MCF 10A (cell line): ENCODE measurements around the gene FOSL1. TPM values are rescaled to one million over a fixed set of nuclear protein-coding genes. Genes with fewer than 3 reads are reported as not detected.

ENCODE experiments used
- BruUV-seq: library from RNA; stranded (reverse); fragments of 400-500 nt; replicated peaks from 2 replicates; lab custom pipeline; 2021; lab: Mats Ljungman, UMichigan
- CTCF ChIA-PET: fragments of 300-600 bp; sonication (Branson Sonifier 250); formaldehyde crosslinking; extraction: SDS; loops from one replicate; lab custom pipeline; 2021; ENCODE audit warnings: antibody characterized with exemption, inconsistent platforms; lab: Yijun Ruan, JAX
- POLR2A ChIA-PET: fragments of 300-600, 350-650 bp; sonication (Branson Sonifier 250); formaldehyde crosslinking; extraction: SDS; loops from one replicate; lab custom pipeline; 2020; ENCODE audit warnings: antibody characterized with exemption, inconsistent platforms; lab: Yijun Ruan, JAX
- DNase-seq: peaks from one replicate; pipeline ENCODE4 v3.0.0-alpha.2; 2018; ENCODE audit not compliant: unreplicated experiment
- H3K27ac Mint-ChIP-seq: one replicate; pipeline ENCODE4 v1.8.0; 2022; ENCODE audit warnings: mild to moderate bottlenecking, low read depth, mixed read lengths; ENCODE audit not compliant: unreplicated experiment
- H3K27me3 Mint-ChIP-seq: one replicate; pipeline ENCODE4 v1.8.0; 2022; ENCODE audit warnings: mixed read lengths; ENCODE audit not compliant: insufficient read depth, unreplicated experiment
- H3K36me3 Mint-ChIP-seq: one replicate; pipeline ENCODE4 v1.8.0; 2022; ENCODE audit warnings: mild to moderate bottlenecking, moderate library complexity, mixed read lengths; ENCODE audit not compliant: insufficient read depth, unreplicated experiment
- H3K4me1 Mint-ChIP-seq: one replicate; pipeline ENCODE4 v1.8.0; 2022; ENCODE audit warnings: mixed read lengths; ENCODE audit not compliant: insufficient read depth, unreplicated experiment
- H3K4me3 Mint-ChIP-seq: one replicate; pipeline ENCODE4 v1.8.0; 2022; ENCODE audit warnings: mild to moderate bottlenecking, moderate library complexity, mixed read lengths; ENCODE audit not compliant: unreplicated experiment
- H3K9me3 Mint-ChIP-seq: one replicate; pipeline ENCODE4 v1.8.0; 2022; ENCODE audit warnings: mixed read lengths; ENCODE audit not compliant: unreplicated experiment
- CTCF ChIP-seq: fragments of 200-600 bp; IDR thresholded peaks from one replicate; pipeline ENCODE4 v1.8.0; 2022; ENCODE audit warnings: antibody characterized with exemption, mild to moderate bottlenecking; ENCODE audit not compliant: unreplicated experiment
- intact Hi-C: fragments of 100-400 bp; cut with micrococcal nuclease; formaldehyde crosslinking; loops from 2 replicates; pipeline ENCODE4 v1.14.1; 2022
- total RNA-seq: library from RNA; stranded (reverse); gene quantifications from 2 replicates; pipeline ENCODE4 v1.2.3, GENCODE V29; 2022

Gene FOSL1
- total RNA-seq, 1 experiment from 2014 or later: 124 TPM

GRCh38 chr11:65853246-65853979 is 46.8 kb downstream of the FOSL1 start:
- CTCF ChIA-PET: interaction anchor here (0.5 to 2.3 kb wide), 4 partner anchors 25 to 109 kb away, joined by 3 to 7 read pairs (median 3); no protein-coding TSS in a partner anchor
- no peak for TF ChIP-seq CTCF
- BruUV-seq: no TSS peak
- H3K4me3 Mint-ChIP-seq: no peak overlapping the region
- no peak overlapping the region for H3K27ac Mint-ChIP-seq
- peaks cover 10% of the 10 kb centered on the region for H3K4me1 Mint-ChIP-seq
- intact Hi-C loops: no loop called here
- H3K27me3 Mint-ChIP-seq: no peaks in the 10 kb centered on the region
- H3K36me3 Mint-ChIP-seq: peaks cover 56% of the 10 kb centered on the region
- no peaks in the 10 kb centered on the region for H3K9me3 Mint-ChIP-seq
- POLR2A ChIA-PET: interaction anchor here (0.5 to 1.1 kb wide), 4 partner anchors 35 to 938 kb away, joined by 3 to 4 read pairs (median 3); partner anchors contain the start of genes FIBP and KAT5
- DNase-seq: no peak

GRCh38 chr11:65852508-65853245 is 47.5 kb downstream of the FOSL1 start:
- no TSS peak for BruUV-seq
- peaks cover 51% of the 10 kb centered on the region for H3K36me3 Mint-ChIP-seq

GRCh38 chr11:65851811-65852507 is 48.2 kb downstream of the FOSL1 start:
- H3K27ac Mint-ChIP-seq: peak overlapping the region; percentile 19
- intact Hi-C loops: no loop called here

More at GRCh38 chr11:65852508-65853245, 47.5 kb downstream of the FOSL1 start:
- CTCF ChIA-PET: interaction anchor here (0.5 to 2.3 kb wide), 6 partner anchors 10 to 108 kb away, joined by 3 to 7 read pairs (median 4); no protein-coding TSS in a partner anchor
- Mint-ChIP-seq H3K4me1 (peaks cover 9% of the 10 kb centered on the region), H3K4me3 (no peak overlapping the region), H3K27ac (peak overlapping the region; percentile 19), H3K27me3 (no peaks in the 10 kb centered on the region), H3K9me3 (no peaks in the 10 kb centered on the region)
- DNase-seq: no peak
- intact Hi-C loops: no loop called here
- POLR2A ChIA-PET: interaction anchor here (0.5 to 1.1 kb wide), 4 partner anchors 25 to 196 kb away, joined by 3 read pairs; partner anchors contain the start of genes FIBP and KAT5
- TF ChIP-seq CTCF: no peak

More at GRCh38 chr11:65851811-65852507, 48.2 kb downstream of the FOSL1 start:
- Mint-ChIP-seq H3K27me3 (no peaks in the 10 kb centered on the region), H3K9me3 (no peaks in the 10 kb centered on the region), H3K36me3 (peaks cover 48% of the 10 kb centered on the region), H3K4me1 (peaks cover 9% of the 10 kb centered on the region), H3K4me3 (no peak overlapping the region)
- no TSS peak for BruUV-seq
- no peak for DNase-seq
- no peak for TF ChIP-seq CTCF
- CTCF ChIA-PET: interaction anchor here (0.7 to 2.3 kb wide), 10 partner anchors 9 to 141 kb away, joined by 3 to 7 read pairs (median 4); no protein-coding TSS in a partner anchor
- POLR2A ChIA-PET: interaction anchor here (0.6 to 1.0 kb wide), 5 partner anchors 13 to 131 kb away, joined by 3 to 4 read pairs (median 3); partner anchors contain the start of gene CCDC85B
